ENCODE results near the gene MCUB.

MCUB gene

GRCh38 chr4:109589119-109589518, 29.1 kb downstream of the MCUB start:
- H3K4me3 ChIP-seq (ENCODE audit: low read length, poor library complexity, severe bottlenecking) = no peak overlapping the region
- H3K4me2 ChIP-seq (ENCODE audit: low read depth, low read length, poor library complexity, severe bottlenecking) = no peak overlapping the region
- H3F3A ChIP-seq (ENCODE audit: low read depth) = no peaks in the 10 kb centered on the region
- no peaks in the 10 kb centered on the region for H3K9me3 ChIP-seq (ENCODE audit: insufficient read depth, low read depth, low read length)
- no peaks in the 10 kb centered on the region for H3K9me2 ChIP-seq (replicated peaks; ENCODE audit: low read depth, low read length)
- no peaks in the 10 kb centered on the region for H3K27me3 ChIP-seq (ENCODE audit: insufficient read depth, low read length, poor library complexity, severe bottlenecking)
- H3K79me2 ChIP-seq (ENCODE audit: insufficient read depth, low read length) = no peaks in the 10 kb centered on the region
- TF ChIP-seq CTCF (conservative IDR thresholded peaks at IDR 0.05; ENCODE audit: low read length) (no peak), EZH2phosphoT487 (IDR thresholded peaks at IDR 0.05; ENCODE audit: borderline replicate concordance) (no peak)
- no peak overlapping the region for H3K9ac ChIP-seq (ENCODE audit: low read depth, low read length, poor library complexity, severe bottlenecking)
- no peaks in the 10 kb centered on the region for H4K20me1 ChIP-seq (ENCODE audit: insufficient read depth, low read length, poor library complexity, severe bottlenecking)
- H3K36me3 ChIP-seq (ENCODE audit: insufficient read depth, low read length) = no peaks in the 10 kb centered on the region
- H3K4me1 ChIP-seq (ENCODE audit: insufficient read depth, low read length, poor library complexity, severe bottlenecking) = peaks cover 11% of the 10 kb centered on the region
- H2AFZ ChIP-seq (ENCODE audit: low read length) = no peak overlapping the region

GRCh38 chr4:109589605-109590004, 29.6 kb downstream of the MCUB start:
- no peaks in the 10 kb centered on the region for H3K79me2 ChIP-seq (ENCODE audit: insufficient read depth, low read length)
- H3K27me3 ChIP-seq (ENCODE audit: insufficient read depth, low read length, poor library complexity, severe bottlenecking) = no peaks in the 10 kb centered on the region
- no peak overlapping the region for H3K4me2 ChIP-seq (ENCODE audit: low read depth, low read length, poor library complexity, severe bottlenecking)
- TF ChIP-seq EZH2phosphoT487 (IDR thresholded peaks at IDR 0.05; ENCODE audit: borderline replicate concordance) (no peak), CTCF (conservative IDR thresholded peaks at IDR 0.05; ENCODE audit: low read length) (no peak)
- H4K20me1 ChIP-seq (ENCODE audit: insufficient read depth, low read length, poor library complexity, severe bottlenecking) = no peaks in the 10 kb centered on the region
- H3K4me3 ChIP-seq (ENCODE audit: low read length, poor library complexity, severe bottlenecking) = no peak overlapping the region
- H3K36me3 ChIP-seq (ENCODE audit: insufficient read depth, low read length) = no peaks in the 10 kb centered on the region
- H3K9me3 ChIP-seq (ENCODE audit: insufficient read depth, low read depth, low read length) = no peaks in the 10 kb centered on the region
- peaks cover 11% of the 10 kb centered on the region for H3K4me1 ChIP-seq (ENCODE audit: insufficient read depth, low read length, poor library complexity, severe bottlenecking)
- no peak overlapping the region for H3K9ac ChIP-seq (ENCODE audit: low read depth, low read length, poor library complexity, severe bottlenecking)
- no peaks in the 10 kb centered on the region for H3K9me2 ChIP-seq (replicated peaks; ENCODE audit: low read depth, low read length)
- no peak overlapping the region for H2AFZ ChIP-seq (ENCODE audit: low read length)
- H3F3A ChIP-seq (ENCODE audit: low read depth) = no peaks in the 10 kb centered on the region

- H3K9ac ChIP-seq (ENCODE audit: low read depth, low read length, poor library complexity, severe bottlenecking) = no peak overlapping the region
- no peak overlapping the region for H3K4me2 ChIP-seq (ENCODE audit: low read depth, low read length, poor library complexity, severe bottlenecking)
- H3K9me2 ChIP-seq (replicated peaks; ENCODE audit: low read depth, low read length) = no peaks in the 10 kb centered on the region
- no peaks in the 10 kb centered on the region for H3F3A ChIP-seq (ENCODE audit: low read depth)
- H3K9me3 ChIP-seq (ENCODE audit: insufficient read depth, low read depth, low read length) = no peaks in the 10 kb centered on the region
- H3K27me3 ChIP-seq (ENCODE audit: insufficient read depth, low read length, poor library complexity, severe bottlenecking) = no peaks in the 10 kb centered on the region
- H3K36me3 ChIP-seq (ENCODE audit: insufficient read depth, low read length) = no peaks in the 10 kb centered on the region
- peaks cover 11% of the 10 kb centered on the region for H3K4me1 ChIP-seq (ENCODE audit: insufficient read depth, low read length, poor library complexity, severe bottlenecking)
- no peak overlapping the region for H3K4me3 ChIP-seq (ENCODE audit: low read length, poor library complexity, severe bottlenecking)
- no peak overlapping the region for H2AFZ ChIP-seq (ENCODE audit: low read length)
- TF ChIP-seq EZH2phosphoT487 (IDR thresholded peaks at IDR 0.05; ENCODE audit: borderline replicate concordance) (no peak), CTCF (conservative IDR thresholded peaks at IDR 0.05; ENCODE audit: low read length) (no peak)
- H3K79me2 ChIP-seq (ENCODE audit: insufficient read depth, low read length) = no peaks in the 10 kb centered on the region
- no peaks in the 10 kb centered on the region for H4K20me1 ChIP-seq (ENCODE audit: insufficient read depth, low read length, poor library complexity, severe bottlenecking)
Observed at GRCh38 chr4:109590905-109591304, 30.9 kb downstream of the MCUB start.

All from Loucy (cell line).